Measurements from ENCODE around the gene RACGAP1. TPM values are rescaled to one million over a fixed set of nuclear protein-coding genes. Genes with fewer than 3 reads are reported as not detected.

RACGAP1 gene
- polyA plus RNA-seq, 3 donors, result 3.1 to 5.4 (median 3.6) TPM

- Histone ChIP-seq H3K4me2 (replicated peaks; ENCODE audit: extremely low read depth, low read length, poor library complexity, severe bottlenecking) (no peak overlapping the region), H2AFZ (ENCODE audit: insufficient read depth, low read depth, low read length, poor library complexity, severe bottlenecking) (no peak overlapping the region), H3K4me1 (ENCODE audit: control insufficient read depth in 1 of 2, insufficient read depth in 2 of 2, low read length in 2 of 2) (peaks cover 27 to 36% of the 10 kb centered on the region in 2 donors), H3K36me3 (replicated peaks in 1 of 2; ENCODE audit: control insufficient read depth in 1 of 2, insufficient read depth in 2 of 2, low read length in 2 of 2) (no peaks in the 10 kb centered on the region), H3K9ac (ENCODE audit: insufficient read depth, low read length, poor library complexity, severe bottlenecking) (no peak overlapping the region), H3K27ac (ENCODE audit: low read depth in 1 of 2, low read length in 2 of 2) (no peak overlapping the region), H3K27me3 (ENCODE audit: control insufficient read depth in 2 of 2, insufficient read depth in 2 of 2, low read length in 2 of 2) (peaks cover 67 to 94% of the 10 kb centered on the region in 2 donors), H4K20me1 (ENCODE audit: insufficient read depth, low read length) (no peaks in the 10 kb centered on the region), H3K79me2 (ENCODE audit: insufficient read depth, low read length) (no peaks in the 10 kb centered on the region), H3K4me3 (replicated peaks in 1 of 3; ENCODE audit: low read depth in 2 of 3, low read length in 3 of 3) (peak overlapping the region in 1 of 3 experiments; percentile 30), H3K9me3 (replicated peaks in 1 of 2; ENCODE audit: control insufficient read depth in 1 of 2, insufficient read depth in 1 of 2, low read length in 2 of 2) (peaks cover 0 to 66% of the 10 kb centered on the region in 2 donors)
- TF ChIP-seq CTCF (IDR thresholded peaks at IDR 0.05), result no peak
- peaks cover 28% of the 10 kb centered on the region for H3K4me1 Mint-ChIP-seq
- H3K9me3 Mint-ChIP-seq, result peaks cover 0 to 21% (median 6%) of the 10 kb centered on the region in 7 donors
- H3K27ac Mint-ChIP-seq, result peak overlapping the region in 1 of 7 donors; percentile 46
- intact Hi-C loops (cut with micrococcal nuclease), result no loop called here
- WGBS (ENCODE audit: insufficient coverage), result 60% methylated on average over 3 of the region's 6 CpGs
- no peak for DNase-seq
- H3K36me3 Mint-ChIP-seq, result peaks cover 0 to 11% of the 10 kb centered on the region in 2 donors
- peaks cover 86 to 96% (median 94%) of the 10 kb centered on the region in 3 donors for H3K27me3 Mint-ChIP-seq (ENCODE audit: low read depth in 3 of 3)
- peak overlapping the region in 1 of 2 donors; percentile 83 for H3K4me3 Mint-ChIP-seq
Measured at GRCh38 chr12:49956663-49957569, 68.4 kb downstream of the RACGAP1 start.

- Histone ChIP-seq H3K79me2 (ENCODE audit: insufficient read depth, low read length) (no peaks in the 10 kb centered on the region), H3K36me3 (replicated peaks in 1 of 2; ENCODE audit: control insufficient read depth in 1 of 2, insufficient read depth in 2 of 2, low read length in 2 of 2) (no peaks in the 10 kb centered on the region), H3K9me3 (replicated peaks in 1 of 2; ENCODE audit: control insufficient read depth in 1 of 2, insufficient read depth in 1 of 2, low read length in 2 of 2) (peaks cover 0 to 65% of the 10 kb centered on the region in 2 donors), H4K20me1 (ENCODE audit: insufficient read depth, low read length) (no peaks in the 10 kb centered on the region), H3K4me2 (replicated peaks; ENCODE audit: extremely low read depth, low read length, poor library complexity, severe bottlenecking) (peak overlapping the region; percentile 16), H2AFZ (ENCODE audit: insufficient read depth, low read depth, low read length, poor library complexity, severe bottlenecking) (no peak overlapping the region), H3K9ac (ENCODE audit: insufficient read depth, low read length, poor library complexity, severe bottlenecking) (no peak overlapping the region), H3K27ac (ENCODE audit: low read depth in 1 of 2, low read length in 2 of 2) (no peak overlapping the region), H3K27me3 (ENCODE audit: control insufficient read depth in 2 of 2, insufficient read depth in 2 of 2, low read length in 2 of 2) (peaks cover 67 to 99% of the 10 kb centered on the region in 2 donors), H3K4me3 (replicated peaks in 1 of 3; ENCODE audit: low read depth in 2 of 3, low read length in 3 of 3) (peak overlapping the region in 1 of 3 experiments; percentile 30), H3K4me1 (ENCODE audit: control insufficient read depth in 1 of 2, insufficient read depth in 2 of 2, low read length in 2 of 2) (peaks cover 29 to 37% of the 10 kb centered on the region in 2 donors)
- Mint-ChIP-seq H3K27me3 (ENCODE audit: low read depth in 3 of 3) (peaks cover 91 to 100% (median 98%) of the 10 kb centered on the region in 3 donors), H3K9me3 (peaks cover 0 to 20% (median 5%) of the 10 kb centered on the region in 7 donors), H3K4me1 (peaks cover 32% of the 10 kb centered on the region), H3K27ac (peak overlapping the region in 1 of 7 donors; percentile 46), H3K4me3 (peak overlapping the region in 1 of 2 donors; percentile 83), H3K36me3 (peaks cover 0 to 11% of the 10 kb centered on the region in 2 donors)
- DNase-seq, result no peak
- intact Hi-C loops (cut with micrococcal nuclease), result no loop called here
- WGBS (ENCODE audit: insufficient coverage), result 0% methylated on average over 6 of the region's 13 CpGs
- TF ChIP-seq CTCF (IDR thresholded peaks at IDR 0.05), result no peak
Measured at GRCh38 chr12:49955899-49956662, 69.2 kb downstream of the RACGAP1 start.

Data from CD14-positive monocyte (primary cell).